ENCODE results near the gene PANK3.

- TF ChIP-seq MAX (IDR thresholded peaks at IDR 0.05; ENCODE audit: low read depth, low read length) (no peak), PBX3 (IDR thresholded peaks at IDR 0.05; ENCODE audit: insufficient replicate concordance, low read depth, low read length) (no peak), CTCF (IDR thresholded peaks at IDR 0.05 in 2 of 3, conservative IDR thresholded peaks at IDR 0.05 in 1 of 3; ENCODE audit: control insufficient read depth in 2 of 3, extremely low read depth in 1 of 3, insufficient read depth in 1 of 3, low read depth in 3 of 3, low read length in 3 of 3) (no peak), BHLHE40 (IDR thresholded peaks at IDR 0.05; ENCODE audit: borderline replicate concordance in 1 of 2, low read depth in 2 of 2, low read length in 1 of 2) (no peak), POLR2A (IDR thresholded peaks at IDR 0.05; ENCODE audit: low read depth, low read length) (no peak), SMC3 (IDR thresholded peaks at IDR 0.05; ENCODE audit: borderline replicate concordance, low read length) (no peak), NKRF (conservative IDR thresholded peaks at IDR 0.05) (no peak), HCFC1 (IDR thresholded peaks at IDR 0.05; ENCODE audit: low read length) (no peak), CEBPB (IDR thresholded peaks at IDR 0.05; ENCODE audit: borderline replicate concordance in 1 of 2, low read depth in 2 of 2, low read length in 2 of 2) (no peak)
Measured at GRCh38 chr5:168529374-168530234, 49.6 kb downstream of the PANK3 start.
